ENCODE results near the gene PCDHGA8. TPM values are rescaled to one million over a fixed set of nuclear protein-coding genes. Genes with fewer than 3 reads are reported as not detected.
"Not testable (repeated sequence)": the region's sequence is repeated elsewhere in the genome, so short reads cannot be mapped to it uniquely, and the experiment has no call there.

Gene PCDHGA8
- 0.17 and 0.61 TPM in 2 replicates for total RNA-seq (2014; rRNA removed; shearing (Covaris generic))
- 0.29 TPM in 2 replicates for polyA plus RNA-seq (2015; cell fraction: cytosol; rRNA removed)
- polyA plus RNA-seq (2015; cell fraction: nucleus; rRNA removed), result 0.73 and 1.6 TPM in 2 replicates

DNA sequence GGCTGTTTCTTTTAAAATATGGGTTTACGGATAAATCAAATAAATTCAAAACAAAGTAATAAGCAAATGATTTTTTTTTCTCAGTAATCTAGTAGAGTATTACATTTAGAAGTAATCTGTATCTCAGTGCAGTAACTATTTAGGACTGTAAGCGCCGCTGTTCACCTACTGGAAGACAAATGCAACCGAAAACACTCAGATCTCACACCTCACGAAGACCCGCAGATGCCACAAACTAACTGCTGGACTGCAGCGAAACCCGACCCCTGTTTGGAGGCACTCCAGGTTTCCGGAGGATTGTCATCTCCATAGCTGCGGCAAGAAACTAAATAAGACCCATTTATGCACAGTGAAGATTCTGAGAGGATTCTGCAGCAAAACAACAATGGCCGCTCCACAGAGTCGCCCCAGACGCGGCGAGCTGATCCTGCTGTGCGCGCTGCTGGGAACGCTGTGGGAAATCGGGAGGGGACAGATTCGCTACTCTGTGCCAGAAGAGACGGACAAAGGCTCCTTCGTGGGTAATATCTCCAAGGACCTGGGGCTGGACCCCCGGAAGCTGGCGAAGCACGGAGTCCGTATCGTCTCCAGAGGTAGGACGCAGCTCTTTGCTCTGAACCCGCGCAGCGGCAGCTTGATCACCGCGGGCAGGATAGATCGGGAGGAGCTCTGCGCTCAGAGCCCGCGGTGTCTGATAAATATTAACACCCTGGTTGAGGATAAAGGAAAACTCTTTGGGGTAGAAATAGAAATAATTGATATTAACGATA lies at the start of gene PCDHGA8:
Gene PCDHGA8, plus strand, starts transcription at position 205 of the 770 bp plus-strand sequence. Its CDS starts 181 bp downstream, at position 386.
- DNase-seq (ENCODE audit: low read depth), result no peak

DNA sequence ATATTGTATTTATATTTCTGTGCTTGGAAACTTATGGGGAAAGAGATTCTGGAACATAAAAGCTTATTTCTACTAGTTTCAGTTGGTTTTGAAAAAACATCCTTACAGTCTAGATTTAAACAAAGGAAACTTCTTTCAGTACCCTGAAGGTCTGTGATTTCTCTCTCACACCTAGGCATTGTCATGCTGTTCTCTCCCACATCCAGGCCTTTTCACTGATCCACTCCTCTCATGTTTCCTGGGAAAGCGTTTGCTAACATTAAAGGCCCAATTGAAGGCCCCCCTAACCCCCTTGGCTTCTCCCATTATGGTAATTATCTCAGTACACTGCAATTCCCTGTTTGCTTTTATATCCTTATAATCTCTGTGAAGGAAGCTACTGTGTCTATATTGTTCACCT lies 49.7 kb upstream of the PCDHGA8 start:
- DNase-seq (ENCODE audit: low read depth), result no peak

DNA sequence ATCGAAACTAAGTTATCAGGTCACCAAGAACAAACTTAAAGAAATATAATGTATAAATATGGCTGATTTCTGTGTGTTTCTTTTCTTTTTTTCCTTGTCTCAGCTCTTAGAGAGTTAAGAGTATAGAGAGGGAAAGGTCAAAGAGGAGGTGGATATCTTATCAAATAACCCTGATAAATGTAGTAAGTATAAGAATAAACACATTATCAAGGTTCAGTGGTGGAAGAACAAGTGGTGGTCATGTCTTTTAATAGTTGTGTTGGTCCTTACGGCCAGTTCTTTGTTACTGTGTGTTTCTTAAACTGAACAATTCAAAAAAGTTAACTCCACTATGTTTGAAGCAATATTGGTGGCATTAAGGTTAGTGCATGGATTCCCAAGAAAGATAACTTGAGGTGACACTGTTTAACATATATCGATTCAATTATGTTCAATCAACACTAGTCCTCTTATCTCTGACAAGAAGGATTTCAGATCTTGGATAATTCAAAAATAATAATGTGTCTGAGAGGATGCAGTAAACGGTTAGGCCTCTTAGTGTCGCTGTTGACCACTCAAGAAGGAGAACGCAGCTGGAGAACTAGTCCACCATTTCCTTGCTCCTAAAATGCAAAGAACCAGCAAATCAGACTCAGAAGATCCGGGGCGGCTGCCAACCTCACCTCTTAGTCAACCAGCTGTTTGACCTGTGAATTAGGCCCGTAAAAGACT lies 49.0 kb upstream of the PCDHGA8 start, which contains the start of gene PCDHGA3:
Gene PCDHGA3, plus strand, starts transcription at position 588 of the 711 bp plus-strand sequence. CDS start 205 bp downstream, outside the sequence.
- DNase-seq (ENCODE audit: low read depth), result peak; percentile 34

DNA sequence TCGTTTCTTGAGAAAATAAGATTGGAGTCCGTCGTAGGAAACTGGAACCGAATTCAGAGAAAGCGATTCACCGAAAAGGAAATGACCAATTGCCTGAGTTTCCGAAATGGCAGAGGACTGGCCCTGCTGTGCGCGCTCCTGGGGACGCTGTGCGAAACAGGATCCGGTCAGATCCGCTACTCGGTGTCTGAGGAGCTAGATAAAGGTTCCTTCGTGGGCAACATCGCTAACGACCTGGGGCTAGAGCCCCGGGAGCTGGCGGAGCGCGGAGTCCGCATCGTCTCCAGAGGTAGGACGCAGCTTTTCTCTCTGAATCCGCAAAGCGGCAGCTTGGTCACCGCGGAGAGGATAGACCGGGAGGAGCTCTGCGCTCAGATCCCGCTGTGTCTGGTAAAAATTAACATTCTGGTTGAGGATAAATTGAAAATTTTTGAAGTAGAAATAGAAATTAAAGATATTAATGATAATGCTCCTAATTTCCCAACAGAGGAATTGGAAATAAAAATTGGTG lies 48.4 kb upstream of the PCDHGA8 start:
- no peak for DNase-seq (ENCODE audit: low read depth)

DNA sequence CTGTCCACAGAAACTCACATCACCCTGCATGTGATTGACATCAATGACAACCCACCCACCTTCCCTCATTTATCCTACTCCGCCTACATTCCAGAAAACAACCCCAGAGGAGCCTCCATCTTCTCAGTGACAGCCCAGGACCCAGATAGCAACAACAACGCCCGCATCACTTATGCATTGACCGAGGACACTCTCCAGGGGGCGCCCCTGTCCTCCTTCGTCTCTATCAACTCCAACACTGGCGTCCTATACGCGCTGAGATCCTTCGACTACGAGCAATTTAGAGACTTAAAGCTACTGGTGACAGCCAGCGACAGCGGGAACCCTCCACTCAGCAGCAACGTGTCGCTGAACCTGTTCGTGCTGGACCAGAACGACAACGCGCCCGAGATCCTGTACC lies 47.1 kb upstream of the PCDHGA8 start:
- no peak for DNase-seq (ENCODE audit: low read depth)

DNA sequence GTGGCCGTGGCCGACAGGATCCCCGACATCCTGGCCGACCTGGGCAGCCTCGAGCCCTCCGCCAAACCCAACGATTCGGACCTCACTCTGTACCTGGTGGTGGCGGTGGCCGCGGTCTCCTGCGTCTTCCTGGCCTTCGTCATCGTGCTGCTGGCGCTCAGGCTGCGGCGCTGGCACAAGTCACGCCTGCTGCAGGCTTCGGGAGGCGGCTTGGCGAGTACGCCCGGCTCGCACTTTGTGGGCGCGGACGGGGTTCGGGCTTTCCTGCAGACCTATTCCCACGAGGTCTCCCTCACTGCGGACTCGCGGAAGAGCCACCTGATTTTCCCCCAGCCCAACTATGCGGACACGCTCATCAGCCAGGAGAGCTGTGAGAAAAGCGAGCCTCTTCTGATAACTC lies 46.4 kb upstream of the PCDHGA8 start:
- DNase-seq (ENCODE audit: low read depth), result not testable (repeated sequence)

DNA sequence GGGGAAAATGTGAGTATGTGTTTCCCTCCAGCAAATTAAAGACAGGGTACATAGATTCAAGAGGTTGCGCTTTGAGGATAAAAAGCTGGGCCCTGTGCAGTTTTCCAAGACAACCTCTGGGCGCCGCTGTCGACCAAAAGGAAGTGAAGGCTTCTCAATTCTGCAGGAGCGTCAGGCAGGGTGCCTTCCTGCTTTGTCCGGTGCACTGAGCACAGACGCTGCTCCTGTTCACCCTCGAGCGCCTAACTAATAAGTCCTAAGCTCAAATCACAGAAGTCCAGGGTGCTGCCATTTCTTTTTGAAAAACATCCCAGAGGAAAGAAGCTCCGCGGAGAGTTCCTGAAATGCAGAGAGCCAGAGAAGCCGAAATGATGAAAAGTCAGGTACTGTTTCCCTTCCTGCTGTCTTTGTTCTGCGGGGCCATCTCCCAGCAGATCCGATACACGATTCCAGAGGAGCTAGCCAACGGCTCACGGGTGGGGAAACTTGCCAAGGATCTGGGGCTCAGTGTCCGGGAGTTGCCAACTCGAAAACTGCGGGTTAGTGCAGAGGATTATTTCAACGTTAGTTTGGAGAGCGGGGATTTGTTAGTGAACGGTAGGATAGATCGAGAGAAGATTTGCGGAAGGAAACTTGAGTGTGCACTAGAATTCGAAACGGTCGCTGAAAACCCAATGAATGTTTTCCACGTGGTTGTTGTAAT lies 42.4 kb upstream of the PCDHGA8 start, which contains the start of gene PCDHGB1:
Gene PCDHGB1, plus strand, starts transcription at position 183 of the 703 bp plus-strand sequence. Its CDS starts 162 bp downstream, at position 345.
- peak; percentile 32 for DNase-seq (ENCODE audit: low read depth)

DNA sequence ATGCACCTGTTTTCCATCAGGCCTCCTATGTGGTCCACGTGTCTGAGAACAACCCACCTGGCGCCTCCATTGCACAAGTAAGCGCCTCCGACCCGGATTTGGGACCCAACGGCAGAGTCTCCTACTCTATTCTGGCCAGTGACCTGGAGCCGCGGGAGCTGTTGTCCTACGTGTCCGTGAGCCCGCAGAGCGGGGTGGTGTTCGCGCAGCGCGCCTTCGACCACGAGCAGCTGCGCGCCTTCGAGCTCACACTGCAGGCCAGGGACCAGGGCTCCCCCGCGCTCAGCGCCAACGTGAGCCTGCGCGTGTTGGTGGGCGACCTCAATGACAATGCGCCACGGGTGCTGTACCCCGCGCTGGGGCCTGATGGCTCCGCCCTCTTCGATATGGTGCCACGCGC lies 40.8 kb upstream of the PCDHGA8 start:
- DNase-seq (ENCODE audit: low read depth), result no peak

DNA sequence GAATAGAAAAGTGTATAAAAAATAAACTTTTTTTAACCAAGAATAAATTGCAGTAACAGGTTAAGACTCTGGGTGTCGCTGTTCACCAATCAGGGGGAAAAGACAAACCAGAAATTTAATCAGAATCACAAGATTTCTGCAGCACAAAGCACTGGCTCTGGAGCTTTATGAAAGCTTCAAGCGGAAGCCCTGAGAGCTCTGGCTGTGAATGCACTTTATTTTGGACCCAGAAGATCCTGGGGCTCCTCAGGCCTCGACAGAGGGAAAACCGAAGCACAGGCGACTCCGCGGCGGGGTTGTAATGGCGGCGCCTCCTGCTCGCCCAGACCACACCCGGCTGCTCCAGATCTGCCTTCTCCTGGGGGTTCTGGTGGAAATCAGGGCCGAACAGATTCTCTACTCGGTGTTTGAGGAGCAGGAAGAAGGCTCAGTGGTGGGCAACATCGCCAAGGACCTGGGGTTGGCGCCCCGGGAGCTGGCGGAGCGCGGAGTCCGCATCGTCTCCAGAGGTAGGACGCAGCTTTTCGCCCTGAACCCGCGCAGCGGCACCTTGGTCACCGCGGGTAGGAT lies 37.4 kb upstream of the PCDHGA8 start, which contains the start of gene PCDHGA4:
Gene PCDHGA4, plus strand, starts transcription at position 122 of the 570 bp plus-strand sequence. Its CDS starts 87 bp downstream, at position 209.
- no peak for DNase-seq (ENCODE audit: low read depth)

DNA sequence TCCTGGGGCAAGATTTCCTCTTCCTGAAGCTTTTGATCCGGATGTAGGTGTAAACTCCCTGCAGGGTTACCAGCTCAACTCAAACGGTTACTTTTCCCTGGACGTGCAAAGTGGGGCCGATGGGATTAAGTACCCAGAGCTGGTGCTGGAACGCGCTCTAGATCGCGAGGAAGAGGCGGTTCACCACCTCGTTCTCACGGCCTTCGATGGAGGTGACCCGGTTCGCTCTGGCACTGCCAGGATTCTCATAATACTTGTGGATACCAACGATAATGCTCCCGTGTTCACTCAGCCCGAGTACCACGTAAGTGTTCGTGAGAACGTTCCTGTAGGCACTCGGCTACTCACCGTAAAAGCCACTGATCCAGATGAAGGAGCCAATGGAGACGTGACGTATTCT lies 36.8 kb upstream of the PCDHGA8 start:
- DNase-seq (ENCODE audit: low read depth), result no peak

DNA sequence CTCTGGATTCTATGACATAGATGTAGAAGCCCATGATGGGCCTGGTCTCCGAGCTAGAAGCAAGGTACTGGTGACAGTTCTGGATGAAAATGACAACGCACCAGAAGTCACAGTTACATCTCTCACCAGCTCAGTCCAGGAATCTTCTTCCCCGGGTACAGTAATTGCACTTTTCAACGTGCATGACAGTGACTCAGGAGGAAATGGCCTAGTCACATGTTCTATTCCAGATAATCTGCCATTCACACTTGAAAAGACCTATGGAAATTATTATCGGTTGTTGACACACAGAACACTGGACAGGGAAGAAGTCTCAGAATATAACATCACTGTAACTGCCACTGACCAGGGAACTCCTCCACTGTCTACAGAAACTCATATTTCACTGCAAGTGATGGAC lies 36.3 kb upstream of the PCDHGA8 start:
- no peak for DNase-seq (ENCODE audit: low read depth)

DNA sequence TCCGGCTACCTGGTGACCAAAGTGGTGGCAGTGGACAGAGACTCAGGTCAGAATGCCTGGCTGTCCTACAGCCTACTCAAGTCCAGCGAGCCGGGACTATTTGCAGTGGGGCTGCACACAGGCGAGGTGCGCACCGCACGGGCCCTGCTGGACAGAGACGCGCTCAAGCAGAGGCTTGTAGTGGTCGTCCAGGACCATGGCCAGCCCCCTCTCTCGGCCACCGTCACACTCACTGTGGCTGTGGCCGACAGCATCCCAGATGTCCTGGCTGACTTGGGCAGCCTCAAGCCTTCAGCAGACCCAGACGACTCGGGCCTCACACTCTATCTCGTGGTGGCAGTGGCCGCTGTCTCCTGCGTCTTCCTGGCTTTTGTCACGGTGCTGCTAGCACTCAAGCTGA lies 35.5 kb upstream of the PCDHGA8 start:
- DNase-seq (ENCODE audit: low read depth), result no peak

DNA sequence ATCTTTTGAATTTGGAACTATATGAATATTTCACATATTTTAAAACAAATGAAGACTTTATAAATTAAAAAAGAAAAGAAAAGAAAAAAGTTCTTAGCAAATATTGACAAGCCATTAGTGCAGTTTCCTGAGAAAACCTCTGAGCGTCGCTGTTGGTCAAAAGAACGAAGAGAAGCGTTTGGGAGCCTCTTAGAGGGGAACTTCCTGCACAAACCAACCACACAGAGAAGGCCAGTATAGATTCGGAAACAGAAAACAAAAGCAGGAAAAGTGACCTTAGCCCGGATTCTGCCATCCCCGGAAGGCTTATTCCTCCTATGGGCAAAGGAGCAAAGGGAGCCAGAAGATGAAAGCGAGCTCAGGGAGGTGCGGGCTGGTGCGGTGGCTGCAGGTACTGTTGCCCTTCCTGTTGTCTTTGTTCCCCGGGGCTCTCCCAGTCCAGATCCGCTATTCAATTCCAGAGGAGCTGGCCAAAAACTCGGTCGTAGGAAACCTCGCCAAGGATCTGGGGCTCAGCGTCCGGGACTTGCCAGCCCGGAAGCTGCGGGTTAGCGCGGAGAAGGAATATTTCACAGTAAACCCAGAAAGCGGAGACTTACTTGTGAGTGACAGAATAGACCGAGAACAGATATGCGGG lies 32.5 kb upstream of the PCDHGA8 start, which contains the start of gene PCDHGB2:
Gene PCDHGB2, plus strand, starts transcription at position 205 of the 637 bp plus-strand sequence. Its CDS starts 142 bp downstream, at position 347.
- peak; percentile 30 for DNase-seq (ENCODE audit: low read depth)

DNA sequence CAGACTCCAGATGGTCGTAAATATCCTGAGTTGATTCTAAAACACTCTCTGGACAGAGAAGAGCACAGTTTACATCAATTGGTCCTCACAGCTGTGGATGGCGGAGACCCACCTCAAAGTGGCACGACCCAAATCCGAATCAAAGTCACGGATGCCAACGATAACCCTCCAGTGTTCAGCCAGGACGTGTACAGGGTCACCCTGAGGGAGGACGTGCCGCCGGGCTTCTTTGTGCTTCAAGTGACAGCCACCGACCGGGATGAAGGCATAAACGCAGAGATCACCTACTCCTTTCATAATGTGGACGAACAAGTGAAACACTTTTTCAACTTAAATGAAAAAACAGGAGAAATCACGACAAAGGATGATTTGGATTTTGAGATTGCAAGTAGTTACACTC lies 31.7 kb upstream of the PCDHGA8 start:
- DNase-seq (ENCODE audit: low read depth), result no peak

DNA sequence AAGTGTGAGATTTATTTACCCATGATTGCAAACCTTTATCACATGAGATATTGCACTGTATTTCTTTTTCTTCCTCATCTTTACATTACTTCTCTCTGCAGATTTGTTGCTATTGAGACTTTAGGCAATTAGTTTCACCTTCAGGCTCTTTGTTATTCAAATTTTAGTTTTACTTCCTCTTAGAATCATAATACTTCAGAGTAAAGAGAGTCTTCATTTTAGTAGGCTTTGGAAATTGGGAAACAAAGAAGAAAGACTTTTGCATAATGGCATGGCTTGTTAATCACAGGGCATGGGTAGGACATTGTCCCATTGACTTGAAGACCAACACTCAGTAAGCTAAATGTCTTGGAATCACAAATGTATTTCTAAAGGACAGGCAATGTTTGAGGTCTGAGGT lies 29.7 kb upstream of the PCDHGA8 start:
- DNase-seq (ENCODE audit: low read depth), result no peak

DNA sequence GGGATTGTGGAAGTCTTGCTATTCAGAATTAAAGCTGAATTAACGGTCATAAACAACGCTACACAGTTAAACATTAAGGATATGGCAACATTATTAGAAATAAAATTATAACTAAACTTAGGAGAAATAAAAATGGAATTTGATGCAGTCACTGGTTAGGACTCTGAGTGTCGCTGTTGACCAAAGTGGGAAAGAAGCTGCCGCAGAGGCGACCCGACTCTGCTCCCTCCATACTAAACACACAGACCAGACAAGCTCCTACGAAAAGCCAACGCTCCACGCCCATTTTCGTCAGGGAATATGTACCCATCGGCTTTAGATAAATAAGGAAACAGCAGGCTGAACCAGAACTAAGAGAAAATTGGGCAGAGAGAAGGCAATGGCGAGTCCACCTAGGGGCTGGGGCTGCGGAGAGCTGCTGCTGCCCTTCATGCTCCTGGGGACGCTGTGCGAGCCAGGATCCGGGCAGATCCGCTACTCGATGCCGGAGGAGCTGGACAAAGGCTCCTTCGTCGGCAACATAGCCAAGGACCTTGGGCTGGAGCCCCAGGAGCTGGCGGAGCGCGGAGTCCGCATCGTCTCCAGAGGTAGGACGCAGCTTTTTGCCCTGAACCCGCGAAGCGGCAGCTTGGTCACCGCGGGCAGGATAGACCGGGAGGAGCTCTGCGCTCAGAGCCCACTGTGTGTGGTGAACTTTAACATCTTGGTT lies 28.3 kb upstream of the PCDHGA8 start, which contains the start of gene PCDHGA5:
Gene PCDHGA5, plus strand, starts transcription at position 211 of the 709 bp plus-strand sequence. Its CDS starts 169 bp downstream, at position 380.
- DNase-seq (ENCODE audit: low read depth), result no peak

DNA sequence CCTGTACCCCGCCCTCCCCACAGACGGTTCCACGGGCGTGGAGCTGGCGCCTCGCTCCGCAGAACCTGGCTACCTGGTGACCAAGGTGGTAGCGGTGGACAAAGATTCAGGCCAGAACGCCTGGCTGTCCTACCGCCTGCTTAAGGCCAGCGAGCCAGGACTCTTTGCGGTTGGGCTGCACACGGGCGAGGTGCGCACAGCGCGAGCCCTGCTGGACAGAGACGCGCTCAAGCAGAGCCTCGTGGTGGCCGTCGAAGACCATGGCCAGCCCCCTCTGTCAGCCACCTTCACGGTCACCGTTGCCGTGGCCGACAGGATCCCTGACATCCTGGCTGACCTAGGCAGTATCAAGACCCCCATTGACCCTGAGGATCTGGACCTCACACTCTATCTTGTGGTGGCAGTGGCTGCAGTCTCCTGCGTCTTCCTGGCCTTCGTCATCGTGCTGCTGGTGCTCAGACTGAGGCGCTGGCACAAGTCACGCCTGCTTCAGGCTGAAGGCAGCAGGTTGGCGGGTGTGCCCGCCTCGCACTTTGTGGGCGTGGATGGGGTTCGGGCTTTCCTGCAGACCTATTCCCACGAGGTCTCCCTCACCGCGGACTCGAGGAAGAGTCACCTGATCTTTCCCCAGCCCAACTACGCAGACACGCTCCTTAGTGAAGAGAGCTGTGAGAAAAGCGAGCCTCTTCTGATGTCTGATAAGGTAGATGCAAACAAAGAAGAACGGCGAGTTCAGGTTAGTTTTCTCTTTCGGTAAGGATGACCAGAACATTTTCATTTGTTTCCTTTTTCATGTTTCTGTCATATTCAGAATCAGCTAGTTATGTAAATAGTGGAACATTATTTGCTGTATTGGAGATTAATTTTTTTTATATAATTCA lies 26.2 kb upstream of the PCDHGA8 start:
- no peak for DNase-seq (ENCODE audit: low read depth)
